Lower leg skin (tissue), 4 donors: ENCODE results near the gene PLCB1. TPM values are rescaled to one million over a fixed set of nuclear protein-coding genes. Genes with fewer than 3 reads are reported as not detected.

Experiments used
- DNase-seq, 2 donors: peaks; one replicate each; pipeline ENCODE4 v3.0.0-alpha.2; 2019; ENCODE audit warnings: low spot score in 2 of 2
- H3K4me3 ChIP-seq: fragments of 200-600 bp; sonication (generic); 2 replicates; pipeline ENCODE4 v1.5.1; 2017; ENCODE audit warnings: mild to moderate bottlenecking, low read depth; ENCODE audit not compliant: poor library complexity, severe bottlenecking
- CTCF ChIP-seq, 3 donors: fragments of 450-650 bp; IDR thresholded peaks; one replicate each; pipeline ENCODE4 v1.5.1; 2016; ENCODE audit warnings: antibody characterized with exemption in 3 of 3, mild to moderate bottlenecking in 3 of 3, moderate library complexity in 2 of 3
- POLR2A ChIP-seq, 2 donors: fragments of 450-650 bp; IDR thresholded peaks; one replicate each; pipeline ENCODE4 v1.6.1; 2016 to 2017; ENCODE audit warnings: antibody characterized with exemption in 2 of 2, mild to moderate bottlenecking in 1 of 2, moderate library complexity in 1 of 2
- WGBS, 2 donors: methylation state at CpG; one replicate each; pipeline ENCODE4 v1.1.5; 2018; 5-methylcytosine and 5-hydroxymethylcytosine counted together
- intact Hi-C: fragments of 100-400 bp; cut with DNase I; formaldehyde crosslinking; loops from one replicate; pipeline ENCODE4 v1.15.0; 2023; ENCODE audit warnings: low total_unique reads
- total RNA-seq, 4 donors: library from RNA; depleted of rRNA; stranded (reverse); fragments of >200 nt; gene quantifications; one replicate each; pipeline ENCODE4 v1.1.0, GENCODE V29; 2016

Gene PLCB1
- total RNA-seq, 4 donors from 2014 or later, result 4.1 to 16.2 (median 9.1) TPM

GRCh38 chr20:8671370-8671961, 539.4 kb downstream of the PLCB1 start:
- no peak for TF ChIP-seq POLR2A (IDR thresholded peaks at IDR 0.05)
- DNase-seq, result no peak
- intact Hi-C loops, result no loop called here
- H3K4me3 ChIP-seq, result no peak overlapping the region
- WGBS, 2 donors, result 72 to 79% methylated on average over 7 of the region's 7 CpGs

GRCh38 chr20:8673116-8673515, 541.0 kb downstream of the PLCB1 start:
- intact Hi-C loops, result no loop called here
- WGBS, 2 donors, result 95 to 98% methylated on average over 2 of the region's 2 CpGs
- DNase-seq, result no peak
- no peak overlapping the region for H3K4me3 ChIP-seq
- TF ChIP-seq POLR2A (IDR thresholded peaks at IDR 0.05) (no peak), CTCF (IDR thresholded peaks at IDR 0.05) (no peak)

- intact Hi-C loops, result no loop called here
- DNase-seq, result no peak
Observed at GRCh38 chr20:8675896-8676295, 543.8 kb downstream of the PLCB1 start.

GRCh38 chr20:8678098-8678776, 546.2 kb downstream of the PLCB1 start:
- 77 to 85% methylated on average over 5 of the region's 5 CpGs for WGBS, 2 donors
- intact Hi-C loops, result no loop called here

More at GRCh38 chr20:8675896-8676295, 543.8 kb downstream of the PLCB1 start:
- WGBS, 2 donors, result 95 to 97% methylated on average over 10 of the region's 10 CpGs
- no peak overlapping the region for H3K4me3 ChIP-seq
- TF ChIP-seq POLR2A (IDR thresholded peaks at IDR 0.05) (no peak), CTCF (IDR thresholded peaks at IDR 0.05) (no peak)

GRCh38 chr20:8689337-8689736, 557.3 kb downstream of the PLCB1 start:
- DNase-seq, result no peak
- intact Hi-C loops, result no loop called here
- TF ChIP-seq POLR2A (IDR thresholded peaks at IDR 0.05), result no peak
- TF ChIP-seq CTCF (IDR thresholded peaks at IDR 0.05), result no peak
- no peak overlapping the region for H3K4me3 ChIP-seq
- WGBS, 2 donors, result 100% methylated on average over 1 of the region's 1 CpG

More at GRCh38 chr20:8678098-8678776, 546.2 kb downstream of the PLCB1 start:
- DNase-seq, result no peak
- no peak overlapping the region for H3K4me3 ChIP-seq
- TF ChIP-seq CTCF (IDR thresholded peaks at IDR 0.05) (no peak), POLR2A (IDR thresholded peaks at IDR 0.05) (no peak)

- intact Hi-C loops, result no loop called here
- TF ChIP-seq CTCF (IDR thresholded peaks at IDR 0.05) (no peak), POLR2A (IDR thresholded peaks at IDR 0.05) (no peak)
- H3K4me3 ChIP-seq, result no peak overlapping the region
- no peak for DNase-seq
Observed at GRCh38 chr20:8690074-8690473, 558.0 kb downstream of the PLCB1 start.
